RWPE2 (cell line): Measurements from ENCODE around the gene TGFB1.
"Not testable (repeated sequence)": the region's sequence is repeated elsewhere in the genome, so short reads cannot be mapped to it uniquely, and the experiment has no call there.

Source experiments
- ATAC-seq: fragments of 200-7000 bp; cut with Tn5 transposase; 3 replicates; pipeline ENCODE4 v1.9.1; 2021; ENCODE audit warnings: low read depth
- DNase-seq: peaks from one replicate; pipeline ENCODE4 v3.0.0-alpha.2; 2020; ENCODE audit warnings: low spot score
- H3K27ac ChIP-seq: fragments of 450-650 bp; 2 replicates; pipeline ENCODE4 v1.5.1; 2017; ENCODE audit warnings: mild to moderate bottlenecking; ENCODE audit not compliant: poor library complexity, severe bottlenecking
- H3K27me3 ChIP-seq: fragments of 250-450 bp; sonication (Bioruptor Pico); 2 replicates; pipeline ENCODE4 v1.5.1; 2021; ENCODE audit warnings: mild to moderate bottlenecking, moderate library complexity; ENCODE audit not compliant: insufficient read depth, poor library complexity, severe bottlenecking
- H3K36me3 ChIP-seq: fragments of 250-450 bp; sonication (Bioruptor Pico); 2 replicates; pipeline ENCODE4 v1.5.1; 2020; ENCODE audit warnings: low read depth, mild to moderate bottlenecking, moderate library complexity
- H3K4me1 ChIP-seq: fragments of 250-450 bp; sonication (Bioruptor Pico); 2 replicates; pipeline ENCODE4 v1.5.1; 2021; ENCODE audit warnings: mild to moderate bottlenecking, moderate library complexity; ENCODE audit not compliant: insufficient read depth, poor library complexity, severe bottlenecking
- H3K4me3 ChIP-seq: fragments of 250-450 bp; sonication (Bioruptor Pico); 2 replicates; pipeline ENCODE4 v1.5.1; 2021; ENCODE audit warnings: mild to moderate bottlenecking, moderate library complexity; ENCODE audit not compliant: severe bottlenecking
- H3K9me3 ChIP-seq: fragments of 250-450 bp; sonication (Bioruptor Pico); 2 replicates; pipeline ENCODE4 v1.5.1; 2021; ENCODE audit warnings: mild to moderate bottlenecking, moderate library complexity; ENCODE audit not compliant: severe bottlenecking
- TF ChIP-seq, protein P1 (sequence below): fragments of 450-650 bp; IDR thresholded peaks from one replicate; pipeline ENCODE4 v1.5.1; 2017; ENCODE audit warnings: mild to moderate bottlenecking, moderate library complexity; ENCODE audit not compliant: poor library complexity, severe bottlenecking

Gene TGFB1

DNA sequence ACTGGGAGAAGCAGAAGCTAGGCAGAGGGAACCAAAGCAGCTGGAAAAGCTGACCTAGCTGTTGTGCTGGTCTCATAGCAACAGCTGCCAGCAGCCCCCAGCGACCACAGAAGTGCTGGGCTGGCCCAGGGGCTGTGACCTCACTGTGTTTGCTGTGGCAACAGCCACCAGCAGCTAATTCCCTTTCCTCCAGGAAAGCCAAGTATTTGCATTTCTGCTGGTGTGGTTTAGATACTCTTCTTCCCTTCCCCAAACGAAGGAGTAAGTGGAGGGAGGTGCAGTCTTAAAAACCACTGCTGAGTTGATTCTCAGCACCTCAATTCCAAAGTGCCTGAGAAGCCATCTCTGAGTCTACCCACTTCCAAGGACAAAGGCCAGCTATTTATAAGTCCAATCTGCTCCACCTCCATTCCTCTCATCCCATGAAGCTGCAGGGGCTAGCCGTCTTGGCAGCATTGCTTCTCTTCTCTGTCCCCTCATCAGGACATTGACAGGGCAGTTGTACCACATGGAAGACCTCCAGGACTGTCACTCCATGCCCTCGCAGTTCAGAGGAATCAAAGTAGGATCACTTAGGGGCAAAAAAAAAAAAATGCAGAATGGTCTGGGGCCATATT lies 55.3 kb downstream of the TGFB1 start:
- DNase-seq (no peak), ATAC-seq (no peak)
- H3K27me3 ChIP-seq, result no peaks in the 10 kb centered on the region
- TF ChIP-seq, protein P1, sequence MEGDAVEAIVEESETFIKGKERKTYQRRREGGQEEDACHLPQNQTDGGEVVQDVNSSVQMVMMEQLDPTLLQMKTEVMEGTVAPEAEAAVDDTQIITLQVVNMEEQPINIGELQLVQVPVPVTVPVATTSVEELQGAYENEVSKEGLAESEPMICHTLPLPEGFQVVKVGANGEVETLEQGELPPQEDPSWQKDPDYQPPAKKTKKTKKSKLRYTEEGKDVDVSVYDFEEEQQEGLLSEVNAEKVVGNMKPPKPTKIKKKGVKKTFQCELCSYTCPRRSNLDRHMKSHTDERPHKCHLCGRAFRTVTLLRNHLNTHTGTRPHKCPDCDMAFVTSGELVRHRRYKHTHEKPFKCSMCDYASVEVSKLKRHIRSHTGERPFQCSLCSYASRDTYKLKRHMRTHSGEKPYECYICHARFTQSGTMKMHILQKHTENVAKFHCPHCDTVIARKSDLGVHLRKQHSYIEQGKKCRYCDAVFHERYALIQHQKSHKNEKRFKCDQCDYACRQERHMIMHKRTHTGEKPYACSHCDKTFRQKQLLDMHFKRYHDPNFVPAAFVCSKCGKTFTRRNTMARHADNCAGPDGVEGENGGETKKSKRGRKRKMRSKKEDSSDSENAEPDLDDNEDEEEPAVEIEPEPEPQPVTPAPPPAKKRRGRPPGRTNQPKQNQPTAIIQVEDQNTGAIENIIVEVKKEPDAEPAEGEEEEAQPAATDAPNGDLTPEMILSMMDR, result no peak
- H3K4me1 ChIP-seq, result no peaks in the 10 kb centered on the region
- H3K9me3 ChIP-seq, result no peaks in the 10 kb centered on the region
- peaks cover 97% of the 10 kb centered on the region for H3K36me3 ChIP-seq
- no peak overlapping the region for H3K27ac ChIP-seq
- no peak overlapping the region for H3K4me3 ChIP-seq

DNA sequence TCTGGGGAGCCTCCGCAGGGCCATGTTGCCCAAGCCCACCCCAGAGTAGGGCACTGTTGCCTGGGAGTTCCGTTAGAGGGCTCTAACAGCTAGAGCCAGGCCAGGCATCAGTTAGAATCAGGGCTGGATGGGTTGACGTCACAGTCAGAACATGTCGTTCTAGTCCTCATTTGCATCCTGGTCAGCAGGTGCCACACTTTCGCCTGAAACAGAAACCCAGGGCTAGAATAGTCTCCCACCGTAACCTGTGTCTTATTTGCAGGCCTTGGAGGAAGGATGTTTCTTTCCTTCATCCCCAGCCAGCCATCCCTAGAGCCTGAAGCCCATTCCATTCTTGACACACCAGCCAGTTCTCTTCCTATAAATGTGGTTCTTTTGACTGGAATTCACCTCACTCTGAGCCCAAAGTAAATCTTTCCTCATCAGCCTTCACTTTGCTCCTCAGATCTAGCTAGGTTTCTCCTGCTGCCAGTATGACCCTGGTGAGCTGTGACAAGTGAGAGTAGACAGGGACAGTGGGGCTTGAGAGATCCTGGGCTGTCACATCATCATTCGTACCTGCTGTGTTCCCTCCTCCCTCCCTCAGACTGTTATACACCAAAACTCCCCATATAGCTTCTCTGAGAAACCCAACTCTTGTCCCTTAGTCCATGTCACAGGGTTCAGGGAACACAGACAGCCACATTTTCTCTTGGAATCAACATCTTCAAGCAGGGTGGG lies 55.9 kb downstream of the TGFB1 start:
- Histone ChIP-seq H3K27me3 (no peaks in the 10 kb centered on the region), H3K4me3 (no peak overlapping the region), H3K36me3 (peaks cover 97% of the 10 kb centered on the region), H3K4me1 (no peaks in the 10 kb centered on the region), H3K27ac (no peak overlapping the region), H3K9me3 (no peaks in the 10 kb centered on the region)
- TF ChIP-seq, protein P1, result no peak
- ATAC-seq (no peak), DNase-seq (no peak)

- H3K9me3 ChIP-seq, result no peaks in the 10 kb centered on the region
- H3K4me3 ChIP-seq, result no peak overlapping the region
- TF ChIP-seq, protein P1, result no peak
- no peak overlapping the region for H3K27ac ChIP-seq
- ATAC-seq, result no peak
- no peaks in the 10 kb centered on the region for H3K27me3 ChIP-seq
- no peaks in the 10 kb centered on the region for H3K4me1 ChIP-seq
- peaks cover 99% of the 10 kb centered on the region for H3K36me3 ChIP-seq
- DNase-seq, result no peak
Measured at GRCh38 chr19:41296433-41296871, 57.3 kb downstream of the TGFB1 start.

DNA sequence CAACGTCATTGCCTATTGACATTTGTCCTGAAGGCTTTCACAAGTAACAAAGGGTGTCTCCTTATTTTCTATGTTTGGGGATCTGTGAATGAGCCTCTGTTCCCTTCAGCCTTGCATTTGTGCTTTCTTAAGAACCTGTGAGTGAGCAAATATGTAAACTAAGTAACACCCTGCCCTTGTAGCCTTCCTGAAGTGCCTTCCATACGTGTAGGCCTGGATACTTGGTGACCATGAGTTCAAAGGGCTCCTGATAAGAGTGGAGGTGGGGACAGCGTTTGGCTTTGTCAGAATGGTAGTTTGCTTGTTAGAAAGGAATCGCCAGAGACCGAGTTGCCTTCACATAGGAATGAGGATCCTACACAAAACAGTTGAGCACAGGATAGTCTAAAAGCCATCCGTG lies 58.2 kb downstream of the TGFB1 start:
- Histone ChIP-seq H3K9me3 (no peaks in the 10 kb centered on the region), H3K4me3 (no peak overlapping the region), H3K27ac (no peak overlapping the region), H3K4me1 (no peaks in the 10 kb centered on the region), H3K36me3 (peaks cover 99% of the 10 kb centered on the region), H3K27me3 (no peaks in the 10 kb centered on the region)
- no peak for ATAC-seq
- TF ChIP-seq, protein P1, result no peak
- no peak for DNase-seq

- Histone ChIP-seq H3K36me3 (peaks cover 99% of the 10 kb centered on the region), H3K4me1 (no peaks in the 10 kb centered on the region), H3K27ac (no peak overlapping the region), H3K4me3 (no peak overlapping the region), H3K27me3 (no peaks in the 10 kb centered on the region), H3K9me3 (no peaks in the 10 kb centered on the region)
- DNase-seq (no peak), ATAC-seq (no peak)
- TF ChIP-seq, protein P1, result no peak
Measured at GRCh38 chr19:41294393-41294792, 59.3 kb downstream of the TGFB1 start.

GRCh38 chr19:41289814-41290213 lies 63.9 kb downstream of the TGFB1 start:
- H3K27ac ChIP-seq, H3K9me3 ChIP-seq, H3K4me3 ChIP-seq, H3K27me3 ChIP-seq, H3K4me1 ChIP-seq, ATAC-seq, DNase-seq: not testable (repeated sequence)
- peaks cover 90% of the 10 kb centered on the region for H3K36me3 ChIP-seq
